Panc1 (cell line): Measurements from ENCODE around the gene RELA. TPM values are rescaled to one million over a fixed set of nuclear protein-coding genes. Genes with fewer than 3 reads are reported as not detected.
A peak's percentile ranks its signal among the peaks of the same experiment; 100 is the strongest.
"Not testable (repeated sequence)": the region's sequence is repeated elsewhere in the genome, so short reads cannot be mapped to it uniquely, and the experiment has no call there.

Source experiments
- ATAC-seq: fragments of 200-7000 bp; cut with Tn5 transposase; 2 replicates; pipeline ENCODE4 v1.9.1; 2020; ENCODE audit warnings: mild to moderate bottlenecking, moderate library complexity
- BruUV-seq: library from RNA; stranded (reverse); fragments of 400-500 nt; replicated peaks from 2 replicates; lab custom pipeline; 2021; lab: Mats Ljungman, UMichigan
- CTCF ChIA-PET: fragments of 300-600 bp; sonication (Branson Sonifier 250); formaldehyde crosslinking; loops from one replicate; lab custom pipeline; 2022; ENCODE audit warnings: antibody characterized with exemption; lab: Charles Lee
- POLR2A ChIA-PET: fragments of 300-600 bp; sonication (Branson Sonifier 250); formaldehyde crosslinking; loops from one replicate; lab custom pipeline; 2022; ENCODE audit warnings: antibody characterized with exemption; lab: Charles Lee
- DNase-seq: peaks from one replicate; pipeline ENCODE4 v3.0.0-alpha.2; 2010; ENCODE audit warnings: low read depth, low spot score
- H3K27ac ChIP-seq: 2 replicates; pipeline ENCODE4 v1.5.1; 2011; ENCODE audit warnings: mild to moderate bottlenecking, low read length, inconsistent platforms
- H3K27me3 ChIP-seq: fragments of 200-500 bp; sonication (Bioruptor generic); 2 replicates; pipeline ENCODE4 v1.6.0; 2014; ENCODE audit warnings: low read length, inconsistent platforms; ENCODE audit not compliant: control insufficient read depth, insufficient read depth
- H3K36me3 ChIP-seq: fragments of 200-500 bp; sonication (Bioruptor generic); 2 replicates; pipeline ENCODE4 v1.5.1; 2014; ENCODE audit warnings: inconsistent platforms, mild to moderate bottlenecking, low read length, moderate library complexity; ENCODE audit not compliant: control insufficient read depth, insufficient read depth
- H3K4me1 ChIP-seq: 2 replicates; pipeline ENCODE4 v1.5.1; 2011; ENCODE audit warnings: inconsistent platforms, mild to moderate bottlenecking, low read length, moderate library complexity; ENCODE audit not compliant: control insufficient read depth, insufficient read depth
- H3K4me3 ChIP-seq, 2 experiments: 2 replicates each; pipeline ENCODE4 v1.5.1; 2011 to 2012; ENCODE audit warnings: low read depth in 2 of 2, low read length in 2 of 2, mild to moderate bottlenecking in 2 of 2, inconsistent platforms in 1 of 2, moderate library complexity in 1 of 2
- H3K9me3 ChIP-seq: fragments of 200-500 bp; sonication (Bioruptor generic); 2 replicates; pipeline ENCODE4 v1.5.1; 2014; ENCODE audit warnings: low read depth, mild to moderate bottlenecking, inconsistent platforms, low read length, moderate library complexity; ENCODE audit not compliant: control insufficient read depth, insufficient read depth
- POLR2AphosphoS5 ChIP-seq: IDR thresholded peaks from 2 replicates; pipeline ENCODE4 v1.6.1; 2012; ENCODE audit warnings: mild to moderate bottlenecking, low read depth, low read length, moderate library complexity
- REST ChIP-seq, 2 experiments: IDR thresholded peaks; 2 replicates each; pipeline ENCODE4 v1.6.1; 2011 to 2012; ENCODE audit warnings: low read depth in 2 of 2, control low read depth in 1 of 2, low read length in 1 of 2, mild to moderate bottlenecking in 1 of 2, moderate library complexity in 1 of 2; ENCODE audit not compliant: insufficient read depth in 1 of 2
- SIN3A ChIP-seq: IDR thresholded peaks from 2 replicates; pipeline ENCODE4 v1.6.1; 2012; ENCODE audit warnings: low read depth, mild to moderate bottlenecking, low read length, moderate library complexity, borderline replicate concordance; ENCODE audit not compliant: insufficient read depth
- TCF7L2 ChIP-seq: IDR thresholded peaks from 2 replicates; pipeline ENCODE4 v1.6.1; 2011; ENCODE audit warnings: mild to moderate bottlenecking, low read depth, low read length, inconsistent platforms
- in situ Hi-C: cut with HindIII; loops from 2 replicates; pipeline ENCODE4 v1.10.0; 2016; ENCODE audit warnings: low sequenced_read_pairs, low pct_unique_long_range_greater_than_20kb
- intact Hi-C: fragments of 100-400 bp; cut with micrococcal nuclease; formaldehyde crosslinking; loops from one replicate; pipeline ENCODE4 v1.10.0; 2022; ENCODE audit not compliant: unreplicated experiment
- total RNA-seq: library from RNA; stranded (reverse); gene quantifications from one replicate; pipeline ENCODE4 v1.2.1, GENCODE V29; 2021; ENCODE audit not compliant: unreplicated experiment
- TF ChIP-seq, protein P1 (sequence below): fragments of 450-650 bp; IDR thresholded peaks from 2 replicates; pipeline ENCODE4 v1.5.1; 2017; ENCODE audit warnings: mild to moderate bottlenecking

RELA gene
- total RNA-seq, 1 experiment from 2014 or later, result 141 TPM

DNA sequence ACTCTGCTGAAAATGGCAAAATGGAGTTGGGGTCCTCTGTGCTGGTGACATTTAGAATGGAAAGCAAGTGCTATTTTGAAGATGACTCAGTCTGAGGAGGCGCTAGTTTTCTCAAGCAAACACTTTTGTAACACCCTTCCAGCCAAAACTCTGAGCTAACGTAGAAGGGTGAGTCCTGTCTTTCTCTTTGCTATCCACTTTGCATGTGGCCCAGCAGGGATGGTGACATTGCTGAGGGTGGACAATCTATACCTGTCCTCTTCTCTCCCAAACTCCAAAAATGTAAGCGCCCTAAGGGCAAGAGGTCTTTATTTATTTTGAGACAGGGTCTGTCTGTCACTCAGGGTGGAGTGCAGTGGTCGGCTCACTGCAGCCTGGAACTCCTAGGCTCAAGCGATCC lies 45.7 kb upstream of the RELA start:
- ChIA-PET POLR2A (no interaction called here), CTCF (interaction anchor here (0.6 kb wide), 1 partner anchor 70 kb away, joined by 3 read pairs; no protein-coding TSS in a partner anchor)
- Histone ChIP-seq H3K4me1 (peaks cover 12% of the 10 kb centered on the region), H3K9me3 (no peaks in the 10 kb centered on the region), H3K36me3 (peaks cover 3% of the 10 kb centered on the region; the same call in 1 of the 2 replicates), H3K4me3 (no peak overlapping the region), H3K27me3 (0 out of 2 replicates have a peak, but pooled peaks cover 5% of the 10 kb centered on the region), H3K27ac (no peak overlapping the region)
- in situ Hi-C loops, result no loop called here
- no peak for DNase-seq
- intact Hi-C loops, result loop anchor here (10.0 kb wide), 1 partner anchor 74 kb away; the partner anchor contains the start of gene SIPA1
- no TSS peak for BruUV-seq
- no peak for ATAC-seq
- no peak for TF ChIP-seq POLR2AphosphoS5
- TF ChIP-seq REST (IDR thresholded peaks at IDR 0.05; ENCODE audit: insufficient read depth in 1 of 2, low read depth in 2 of 2, low read length in 1 of 2), result no peak
- no peak for TF ChIP-seq SIN3A
- TF ChIP-seq, protein P1, sequence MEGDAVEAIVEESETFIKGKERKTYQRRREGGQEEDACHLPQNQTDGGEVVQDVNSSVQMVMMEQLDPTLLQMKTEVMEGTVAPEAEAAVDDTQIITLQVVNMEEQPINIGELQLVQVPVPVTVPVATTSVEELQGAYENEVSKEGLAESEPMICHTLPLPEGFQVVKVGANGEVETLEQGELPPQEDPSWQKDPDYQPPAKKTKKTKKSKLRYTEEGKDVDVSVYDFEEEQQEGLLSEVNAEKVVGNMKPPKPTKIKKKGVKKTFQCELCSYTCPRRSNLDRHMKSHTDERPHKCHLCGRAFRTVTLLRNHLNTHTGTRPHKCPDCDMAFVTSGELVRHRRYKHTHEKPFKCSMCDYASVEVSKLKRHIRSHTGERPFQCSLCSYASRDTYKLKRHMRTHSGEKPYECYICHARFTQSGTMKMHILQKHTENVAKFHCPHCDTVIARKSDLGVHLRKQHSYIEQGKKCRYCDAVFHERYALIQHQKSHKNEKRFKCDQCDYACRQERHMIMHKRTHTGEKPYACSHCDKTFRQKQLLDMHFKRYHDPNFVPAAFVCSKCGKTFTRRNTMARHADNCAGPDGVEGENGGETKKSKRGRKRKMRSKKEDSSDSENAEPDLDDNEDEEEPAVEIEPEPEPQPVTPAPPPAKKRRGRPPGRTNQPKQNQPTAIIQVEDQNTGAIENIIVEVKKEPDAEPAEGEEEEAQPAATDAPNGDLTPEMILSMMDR, result no peak
- TF ChIP-seq TCF7L2, result no peak

DNA sequence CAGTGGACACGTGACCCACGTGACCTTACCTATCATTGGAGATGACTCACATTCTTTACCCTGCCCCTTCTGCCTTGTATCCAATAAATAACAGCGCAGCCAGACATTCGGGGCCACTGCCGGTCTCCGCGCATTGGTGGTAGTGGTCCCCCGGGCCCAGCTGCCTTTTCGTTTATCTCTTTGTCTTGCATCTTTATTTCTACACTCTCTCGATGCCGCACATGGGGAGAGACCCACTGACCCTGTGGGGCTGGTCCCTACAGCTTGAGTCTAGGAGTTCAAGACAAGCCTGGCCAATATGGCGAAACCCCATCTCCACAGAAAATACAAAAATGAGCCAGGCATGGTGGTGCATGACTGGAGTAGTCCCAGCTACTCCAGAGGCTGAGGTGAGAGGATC lies 44.3 kb upstream of the RELA start:
- H3K4me1 ChIP-seq, DNase-seq, ATAC-seq, BruUV-seq, H3K27ac ChIP-seq, H3K36me3 ChIP-seq, H3K9me3 ChIP-seq, in situ Hi-C loops, H3K27me3 ChIP-seq, POLR2A ChIA-PET, H3K4me3 ChIP-seq: not testable (repeated sequence)
- CTCF ChIA-PET, result interaction anchor here (1.3 kb wide), 1 partner anchor 110 kb away, joined by 4 read pairs; no protein-coding TSS in a partner anchor
- intact Hi-C loops, result loop anchor here (10.0 kb wide), 1 partner anchor 72 kb away; the partner anchor contains the start of gene SIPA1

GRCh38 chr11:65706303-65706763 lies 43.6 kb upstream of the RELA start:
- H3K9me3 ChIP-seq, H3K36me3 ChIP-seq, H3K4me1 ChIP-seq, H3K27ac ChIP-seq, H3K27me3 ChIP-seq, BruUV-seq, in situ Hi-C loops, POLR2A ChIA-PET: not testable (repeated sequence)
- CTCF ChIA-PET, result interaction anchor here (0.7 to 0.9 kb wide), 4 partner anchors 14 to 153 kb away, joined by 3 to 5 read pairs (median 4); partner anchors contain the start of gene RNASEH2C
- DNase-seq, result peak; percentile 20
- H3K4me3 ChIP-seq, result peak overlapping the region in 1 of 2 experiments; percentile 40; a peak in 2 of 4 replicates
- intact Hi-C loops, result loop anchor here (10.0 kb wide), 1 partner anchor 72 kb away; the partner anchor contains the start of gene SIPA1
- peak; percentile 71 for ATAC-seq
- TF ChIP-seq, protein P1, result peak; percentile 92
